CD4-positive, alpha-beta T cell treated with Interleukin-12 subunit alpha and Interleukin-12 subunit beta, for 1 hour (primary cell): ENCODE measurements around the gene C16orf86.

Source experiments
- DNase-seq: peaks from one replicate; pipeline ENCODE4 v3.0.0-alpha.2; 2020

The C16orf86 gene

GRCh38 chr16:67653789-67654402, 12.7 kb upstream of the C16orf86 start:
- no peak for DNase-seq

GRCh38 chr16:67654403-67654911, 12.2 kb upstream of the C16orf86 start:
- DNase-seq, result no peak

GRCh38 chr16:67655363-67655762, 11.3 kb upstream of the C16orf86 start:
- no peak for DNase-seq

- DNase-seq, result no peak
These were observed 10.1 kb upstream of the C16orf86 start for GRCh38 chr16:67656344-67657016.

GRCh38 chr16:67657017-67657608, 9.5 kb upstream of the C16orf86 start:
- no peak for DNase-seq

GRCh38 chr16:67657751-67658518, 8.7 kb upstream of the C16orf86 start:
- no peak for DNase-seq

- DNase-seq, result no peak
These were observed 7.6 kb upstream of the C16orf86 start for GRCh38 chr16:67658849-67659674.

- DNase-seq, result peak; percentile 94
These were observed 6.7 kb upstream of the C16orf86 start, which contains the start of gene ACD for GRCh38 chr16:67659675-67660563. TSS of gene ACD (minus strand) at chr16:67660260. CDS start at chr16:67660220, 40 bp downstream.

GRCh38 chr16:67660564-67661028, 6.0 kb upstream of the C16orf86 start, which contains the start of gene PARD6A:
TSS of gene PARD6A (plus strand) at chr16:67660960. CDS start at chr16:67661039, 79 bp downstream.
- peak; percentile 98 for DNase-seq

GRCh38 chr16:67661101-67661761, 5.4 kb upstream of the C16orf86 start:
- no peak for DNase-seq

- no peak for DNase-seq
These were observed 4.5 kb upstream of the C16orf86 start for GRCh38 chr16:67661886-67662652.

GRCh38 chr16:67662653-67663010, 4.0 kb upstream of the C16orf86 start:
- DNase-seq, result no peak

GRCh38 chr16:67663151-67663876, 3.3 kb upstream of the C16orf86 start:
- DNase-seq, result peak; percentile 33

- DNase-seq, result no peak
These were observed 2.8 kb upstream of the C16orf86 start for GRCh38 chr16:67663877-67664222.

- DNase-seq, result no peak
These were observed 2.4 kb upstream of the C16orf86 start for GRCh38 chr16:67664258-67664657.

- no peak for DNase-seq
These were observed 1.7 kb upstream of the C16orf86 start for GRCh38 chr16:67664871-67665270.

- DNase-seq, result no peak
These were observed 1.0 kb upstream of the C16orf86 start for GRCh38 chr16:67665598-67665997.

- DNase-seq, result no peak
These were observed 522 bp upstream of the C16orf86 start for GRCh38 chr16:67666032-67666551.

- no peak for DNase-seq
These were observed 821 bp downstream of the C16orf86 start for GRCh38 chr16:67667453-67667816.
